ENCODE measurements around the gene AGPAT4.
"Not testable (repeated sequence)": the region's sequence is repeated elsewhere in the genome, so short reads cannot be mapped to it uniquely, and the experiment has no call there.

Gene AGPAT4

DNA sequence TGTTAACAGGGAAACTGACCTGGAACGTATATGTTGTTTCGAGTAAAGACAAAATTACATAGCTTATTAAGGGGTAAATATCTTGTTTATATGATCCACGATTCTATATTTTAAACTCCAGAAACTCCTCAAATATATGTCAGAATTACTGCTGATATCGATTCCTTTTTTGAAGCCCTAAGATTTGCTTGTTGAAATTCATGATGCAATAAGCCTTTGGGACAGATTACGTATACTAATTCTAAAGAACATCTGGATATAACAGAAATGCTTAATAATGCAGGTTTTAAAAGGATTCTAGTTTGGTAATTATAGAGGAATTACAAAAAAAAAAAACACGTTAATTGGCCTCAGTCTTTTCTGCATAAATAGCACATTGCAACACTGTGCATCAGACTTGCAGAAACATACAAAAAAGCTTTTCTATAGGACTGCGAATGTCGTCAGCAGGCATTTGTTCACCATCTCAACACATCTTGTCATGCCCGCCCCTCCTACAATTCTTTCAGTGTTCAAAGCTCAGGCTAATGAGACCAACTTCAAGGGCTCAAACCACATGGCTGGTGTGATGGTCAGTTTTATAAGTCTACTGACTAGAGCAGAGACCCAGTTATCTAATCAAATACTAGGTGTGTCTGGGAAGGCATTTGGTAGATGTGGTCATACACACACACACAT lies 74.9 kb downstream of the AGPAT4 start:
- DNase-seq: no peak

DNA sequence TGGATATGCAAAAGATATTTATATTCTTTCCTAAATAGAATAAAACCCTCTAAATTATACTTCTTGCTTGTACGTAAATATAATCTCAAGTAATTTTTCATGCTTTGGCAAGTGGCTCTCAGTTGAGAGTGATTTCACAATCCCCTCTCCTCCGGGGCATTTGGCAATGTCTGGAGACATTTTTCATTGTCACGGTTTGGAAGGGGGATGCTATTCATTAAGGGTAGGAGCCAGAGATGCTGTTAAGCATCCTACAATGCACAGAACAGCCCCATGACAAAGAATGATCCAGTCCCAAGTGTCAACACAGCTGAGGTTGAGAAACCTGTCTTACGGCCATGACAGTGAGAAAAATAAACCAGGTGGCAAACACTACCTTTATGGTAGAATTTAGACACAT lies 75.7 kb downstream of the AGPAT4 start:
- no peak for DNase-seq

DNA sequence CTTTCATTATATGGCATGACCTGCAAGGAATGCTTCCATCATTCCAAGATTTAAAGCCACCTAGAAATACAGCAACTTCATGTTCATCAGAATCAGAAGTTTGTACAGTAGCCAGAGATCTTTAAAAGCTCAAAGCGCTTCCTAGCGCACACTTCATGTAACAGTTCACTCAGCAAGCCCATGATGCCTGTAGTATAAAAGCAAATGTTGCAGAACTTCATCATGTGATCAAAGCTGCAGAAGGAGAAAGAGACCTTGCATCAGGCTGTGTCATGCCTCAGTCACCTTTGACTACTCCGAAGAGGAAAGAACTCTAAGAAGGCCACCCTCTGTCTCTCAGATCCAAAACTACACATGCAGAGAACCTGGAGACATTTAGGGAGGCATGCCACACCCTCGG lies 78.5 kb downstream of the AGPAT4 start:
- no peak for DNase-seq

DNA sequence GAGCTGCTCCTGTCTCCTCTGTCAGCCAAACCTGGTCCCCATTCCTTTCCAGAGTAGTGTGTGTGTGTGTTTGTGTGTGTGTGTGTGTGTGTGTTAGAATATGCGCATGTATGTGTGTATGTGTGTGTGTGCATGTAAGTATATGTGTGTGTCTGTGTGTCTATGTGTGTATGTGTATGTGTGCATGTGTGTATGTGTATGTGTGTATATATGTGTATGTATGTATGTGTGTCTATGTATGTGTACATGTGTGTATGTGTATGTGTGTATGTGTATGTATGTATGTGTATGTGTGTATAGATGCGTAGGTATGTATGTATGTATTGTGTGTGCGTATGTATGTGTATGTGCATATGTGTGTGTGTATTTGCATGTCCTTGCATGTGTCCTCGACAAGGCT lies 79.5 kb downstream of the AGPAT4 start:
- DNase-seq: no peak

DNA sequence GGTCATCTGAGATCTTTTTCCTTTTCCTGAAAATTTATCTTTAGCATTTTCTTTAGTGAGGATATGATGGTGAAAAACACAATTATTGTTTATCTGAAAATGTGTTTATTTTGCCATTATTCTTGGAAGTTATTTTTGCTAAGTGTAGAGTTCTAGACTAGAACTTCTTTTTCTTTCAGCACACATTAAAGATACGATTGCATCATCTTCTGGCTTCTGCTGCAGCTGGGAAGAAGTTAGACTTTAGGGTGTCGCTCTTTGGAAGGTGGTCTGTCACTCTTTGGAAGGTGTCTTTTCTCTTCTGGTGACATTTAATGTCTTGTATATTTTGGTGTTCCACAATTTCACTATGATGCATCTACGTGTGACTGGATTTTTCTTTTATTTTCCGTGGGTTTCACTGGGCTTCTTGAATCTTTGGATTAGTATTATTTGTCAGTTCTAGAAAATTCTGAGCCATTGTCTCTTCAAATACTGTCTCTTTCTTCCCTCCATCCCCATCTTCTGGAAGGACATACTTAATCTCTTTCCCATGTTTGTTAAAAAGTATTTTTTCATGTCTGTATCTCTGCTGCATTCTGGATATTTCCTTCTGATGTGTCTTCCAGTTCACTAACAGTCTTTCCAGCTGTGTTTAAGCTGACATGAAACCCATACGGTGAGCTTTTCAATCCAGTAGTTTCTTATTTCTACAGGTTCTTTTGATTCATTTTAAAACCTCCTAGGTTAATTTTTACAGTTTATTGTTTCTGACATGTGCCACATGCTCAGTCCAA lies 81.0 kb downstream of the AGPAT4 start:
- DNase-seq: no peak

DNA sequence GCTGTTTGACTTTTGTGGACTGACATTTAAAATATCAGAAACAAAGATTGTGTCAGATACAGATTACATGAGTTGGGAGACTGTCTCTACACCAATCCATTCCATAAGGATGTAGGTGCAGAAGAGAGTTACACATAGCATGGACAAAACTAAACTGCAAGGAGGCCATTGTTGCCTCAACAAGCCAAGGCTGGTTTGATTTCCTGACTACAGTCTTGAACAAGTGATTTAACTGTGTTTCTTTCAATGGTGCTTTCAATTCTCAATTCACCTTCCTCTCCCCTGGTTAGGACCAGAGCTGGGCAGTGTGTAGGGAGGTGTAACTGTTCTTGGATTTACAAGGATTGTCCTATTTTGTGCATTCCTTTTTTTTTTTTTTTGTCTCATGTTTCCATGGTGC lies 82.2 kb downstream of the AGPAT4 start:
- no peak for DNase-seq

DNA sequence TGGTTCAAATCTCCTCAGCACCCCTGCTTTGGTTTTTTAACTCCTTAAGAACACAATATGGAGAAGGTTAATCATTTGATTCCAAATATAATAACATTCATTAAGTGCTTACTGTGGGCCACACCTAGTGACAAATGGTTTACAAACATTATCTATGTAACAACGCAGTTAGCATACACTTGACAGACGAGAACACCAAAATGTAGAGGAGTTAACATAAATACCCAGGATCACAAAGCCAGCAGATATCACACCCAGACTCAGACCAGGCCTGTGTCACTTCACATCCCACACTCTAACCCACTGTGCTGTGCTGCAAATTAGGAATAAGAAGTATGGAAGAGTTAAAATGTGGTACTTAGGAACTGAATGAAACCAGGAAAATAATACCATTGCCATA lies 82.9 kb downstream of the AGPAT4 start:
- DNase-seq: no peak

DNA sequence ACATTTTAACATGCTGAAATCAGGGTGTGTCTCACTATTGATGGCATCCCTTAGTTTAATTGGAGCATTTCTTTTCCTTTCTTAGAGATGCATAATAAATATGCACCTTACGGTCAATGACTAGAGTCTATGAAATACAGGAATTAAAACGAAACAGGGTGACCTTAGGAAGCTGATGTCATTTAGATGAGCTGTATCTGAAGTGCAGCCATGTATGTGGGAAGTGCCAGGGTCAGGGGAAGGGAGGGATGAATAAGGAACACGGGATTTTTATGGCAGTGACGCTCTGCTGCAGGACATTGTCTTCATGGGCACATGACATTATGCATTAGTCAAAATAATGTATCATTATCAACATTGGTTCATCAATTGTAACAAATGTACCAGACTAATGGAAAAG lies 84.0 kb downstream of the AGPAT4 start:
- DNase-seq: no peak

DNA sequence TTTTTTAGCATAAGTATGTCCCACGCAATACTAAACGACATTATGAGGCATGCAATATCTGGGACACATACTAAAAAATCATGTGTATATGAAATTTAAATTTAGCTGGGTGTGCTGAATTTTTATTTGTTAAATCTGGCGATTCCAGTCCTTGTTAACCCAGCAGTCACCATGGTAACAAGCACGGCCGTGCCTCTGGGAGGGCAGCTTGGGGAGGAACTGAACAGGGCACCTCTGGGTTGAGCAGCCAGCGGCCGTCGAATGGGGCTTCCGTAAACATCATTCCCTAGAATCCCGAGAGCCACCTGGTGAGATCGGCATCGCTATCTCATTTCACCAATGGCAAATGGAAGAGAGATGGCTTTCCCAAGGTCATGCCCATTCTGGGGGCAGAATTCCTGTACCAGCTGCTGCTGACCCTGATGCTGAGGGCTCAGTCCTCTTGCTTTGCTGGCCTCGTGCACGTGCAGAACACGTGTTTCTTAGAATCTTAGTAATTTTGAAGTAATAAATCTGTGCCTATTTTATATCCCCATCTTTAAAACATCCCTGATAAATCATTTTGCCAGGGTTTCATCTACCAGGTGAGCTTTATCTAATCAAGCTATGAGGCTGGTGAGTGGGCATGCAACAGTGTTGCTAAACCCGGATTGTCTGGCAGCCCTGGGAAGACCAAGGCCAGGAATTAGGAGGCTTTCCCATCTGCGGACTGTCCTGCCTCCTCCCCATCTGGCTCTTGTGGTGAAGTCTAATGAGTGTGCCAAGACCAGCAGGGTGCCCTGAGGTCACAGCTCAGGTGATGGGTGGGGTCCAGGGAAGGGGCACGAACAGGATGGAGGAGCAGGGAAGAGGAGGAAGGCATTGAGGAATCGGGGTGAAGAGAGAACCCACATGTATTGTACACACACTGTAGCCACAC lies 85.1 kb downstream of the AGPAT4 start:
- no peak for DNase-seq

DNA sequence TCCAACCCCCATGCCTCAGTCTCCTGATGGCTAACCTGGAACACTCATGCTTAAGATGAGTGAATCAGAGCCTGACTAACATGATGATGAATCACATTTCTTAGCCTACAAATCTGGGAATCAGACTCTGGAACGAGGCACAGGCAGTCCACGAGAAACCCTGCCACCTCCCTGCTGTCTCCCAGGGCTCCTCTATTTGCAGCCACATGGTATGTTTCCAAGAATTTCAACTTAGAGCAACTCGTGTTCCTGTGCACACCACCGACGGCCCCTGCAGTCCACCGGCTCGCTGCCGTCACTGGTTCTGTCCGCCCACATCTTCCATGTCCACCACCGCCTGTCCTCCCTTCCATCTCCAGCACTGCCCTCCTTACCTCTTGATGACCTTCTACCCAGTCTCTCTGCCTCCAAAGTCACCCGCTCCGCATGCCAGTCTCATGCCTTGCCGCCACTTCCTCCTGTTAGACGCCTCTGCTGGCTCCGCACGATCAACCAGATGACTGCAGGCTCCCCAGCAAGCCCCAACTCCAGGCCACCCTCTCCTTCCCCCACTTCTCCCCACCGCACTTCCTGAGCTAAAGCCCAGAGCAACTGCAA lies 87.6 kb downstream of the AGPAT4 start:
- peak in 1 of 5 donors; percentile 16 for DNase-seq

DNA sequence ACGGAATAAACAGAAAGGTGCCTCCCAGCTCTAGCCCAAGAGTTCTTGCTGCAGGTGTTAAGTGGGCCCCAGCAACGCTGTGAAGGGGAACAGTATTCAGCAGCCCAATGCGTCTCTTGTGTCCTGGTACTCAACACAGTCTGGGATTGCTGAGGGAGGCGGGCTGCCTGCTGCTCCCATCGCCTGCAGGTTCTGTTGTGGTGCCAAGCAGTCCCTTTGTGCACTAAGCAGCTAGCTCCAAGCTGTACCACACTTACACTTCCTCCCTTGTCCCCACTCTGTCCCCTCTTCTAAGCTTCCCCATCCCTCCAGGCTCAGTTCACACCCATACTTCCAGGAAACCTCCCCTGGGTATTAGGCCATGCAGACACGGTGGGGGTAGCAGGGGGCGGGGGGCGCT lies 92.7 kb downstream of the AGPAT4 start:
- no peak for DNase-seq

DNA sequence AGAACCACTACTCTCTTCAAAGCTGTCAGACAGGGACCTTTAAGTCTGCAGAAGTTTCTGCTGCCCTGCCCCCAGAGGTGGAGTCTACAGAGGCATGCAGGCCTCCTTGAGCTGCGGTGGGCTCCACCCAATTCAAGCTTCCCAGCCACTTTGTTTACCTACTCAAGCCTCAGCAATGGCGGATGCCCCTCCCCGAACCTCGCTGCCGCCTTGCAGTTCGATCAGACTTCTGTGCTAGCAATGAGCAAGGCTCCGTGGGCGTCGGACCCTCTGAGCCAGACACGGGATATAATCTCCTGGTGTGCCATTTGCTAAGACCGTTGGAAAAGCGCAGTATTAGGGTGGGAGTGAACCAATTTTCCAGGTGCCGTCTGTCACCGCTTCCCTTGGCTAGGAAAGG lies 95.7 kb downstream of the AGPAT4 start:
- DNase-seq: not testable (repeated sequence)

DNA sequence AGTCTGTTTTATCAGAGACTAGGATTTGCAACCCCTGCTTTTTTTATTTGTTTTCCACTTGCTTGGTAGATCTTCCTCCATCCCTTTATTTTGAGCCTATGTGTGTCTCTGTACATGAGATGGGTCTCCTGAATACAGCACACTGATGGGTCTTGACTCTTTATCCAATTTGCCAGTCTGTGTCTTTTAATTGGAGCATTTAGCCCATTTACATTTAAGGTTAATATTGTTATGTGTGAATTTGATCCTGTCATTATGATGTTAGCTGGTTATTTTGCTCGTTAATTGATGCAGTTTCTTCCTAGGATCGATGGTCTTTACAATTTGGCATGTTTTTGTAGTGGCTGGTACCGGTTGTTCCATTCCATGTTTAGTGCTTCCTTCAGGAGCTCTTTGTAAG lies 97.4 kb downstream of the AGPAT4 start:
- not testable (repeated sequence) for DNase-seq

DNA sequence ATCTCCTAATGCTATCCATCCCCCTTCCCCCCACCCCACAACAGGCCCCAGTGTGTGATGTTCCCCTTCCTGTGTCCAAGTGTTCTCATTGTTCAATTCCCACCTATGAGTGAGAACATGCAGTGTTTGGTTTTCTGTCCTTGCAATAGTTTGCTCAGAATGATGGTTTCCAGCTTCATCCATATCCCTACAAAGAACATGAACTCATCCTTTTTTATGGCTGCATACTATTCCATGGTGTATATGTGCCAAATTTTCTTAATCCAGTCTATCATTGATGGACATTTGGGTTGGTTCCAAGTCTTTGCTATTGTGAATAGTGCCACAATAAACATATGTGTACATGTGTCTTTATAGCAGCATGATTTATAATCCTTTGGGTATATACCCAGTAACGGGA lies 101.1 kb downstream of the AGPAT4 start:
- DNase-seq: not testable (repeated sequence)

DNA sequence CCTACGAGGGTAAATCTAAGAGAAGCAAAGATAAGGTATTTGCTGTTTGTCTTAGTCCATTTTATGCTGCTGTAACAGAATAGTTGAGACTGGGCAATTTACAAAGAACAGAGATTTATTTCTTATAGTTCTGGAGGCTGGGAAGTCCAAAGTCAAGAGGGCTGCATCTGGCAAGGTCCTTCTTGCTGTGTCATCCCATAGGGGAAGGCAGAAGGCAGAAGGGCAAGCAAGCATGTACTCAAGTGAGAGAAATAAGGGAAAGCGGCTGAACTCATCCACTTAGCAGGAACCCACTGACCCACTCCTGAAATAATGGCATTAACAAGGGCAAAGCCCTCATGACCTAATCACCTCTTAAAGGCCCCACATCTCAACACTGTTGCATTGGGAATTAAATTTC lies 102.7 kb downstream of the AGPAT4 start:
- DNase-seq: no peak

DNA sequence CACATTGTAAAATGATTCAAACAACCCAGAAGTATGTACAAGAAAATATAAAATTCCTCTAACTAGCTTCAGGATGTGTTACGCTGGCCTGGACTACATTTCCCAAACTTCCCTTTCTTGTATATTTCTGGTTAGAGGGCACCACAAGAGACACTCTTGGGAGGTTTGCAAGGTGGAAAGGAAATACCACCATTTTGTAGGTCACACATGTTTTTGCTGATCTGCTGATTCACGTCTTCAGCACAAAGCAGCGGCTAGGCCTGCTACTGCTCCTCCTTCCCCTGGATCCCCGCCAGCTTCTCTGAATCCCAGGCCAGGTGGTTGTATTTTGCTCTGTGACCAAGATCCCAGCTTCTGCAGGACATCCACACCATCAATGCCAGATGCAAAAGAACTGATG lies 104.2 kb downstream of the AGPAT4 start:
- no peak for DNase-seq

DNA sequence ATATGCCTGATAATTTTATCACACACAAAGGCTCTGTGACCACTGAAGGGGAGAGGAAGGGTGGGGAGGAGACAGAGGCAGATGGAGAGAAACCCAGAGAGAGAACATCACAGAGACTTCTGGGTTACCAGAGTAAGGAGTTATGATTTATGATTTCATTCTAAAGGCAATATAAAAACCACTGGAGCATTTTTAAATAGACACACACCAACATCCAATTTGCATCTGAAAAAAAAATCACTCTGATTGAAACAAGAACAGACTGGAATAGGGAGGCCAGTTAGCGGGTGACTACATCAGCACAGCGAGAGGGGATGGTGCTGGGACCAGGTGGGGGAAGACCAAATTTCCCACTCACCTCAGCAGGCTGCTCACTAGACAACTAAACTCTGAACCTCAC lies 104.8 kb downstream of the AGPAT4 start:
- DNase-seq: no peak

DNA sequence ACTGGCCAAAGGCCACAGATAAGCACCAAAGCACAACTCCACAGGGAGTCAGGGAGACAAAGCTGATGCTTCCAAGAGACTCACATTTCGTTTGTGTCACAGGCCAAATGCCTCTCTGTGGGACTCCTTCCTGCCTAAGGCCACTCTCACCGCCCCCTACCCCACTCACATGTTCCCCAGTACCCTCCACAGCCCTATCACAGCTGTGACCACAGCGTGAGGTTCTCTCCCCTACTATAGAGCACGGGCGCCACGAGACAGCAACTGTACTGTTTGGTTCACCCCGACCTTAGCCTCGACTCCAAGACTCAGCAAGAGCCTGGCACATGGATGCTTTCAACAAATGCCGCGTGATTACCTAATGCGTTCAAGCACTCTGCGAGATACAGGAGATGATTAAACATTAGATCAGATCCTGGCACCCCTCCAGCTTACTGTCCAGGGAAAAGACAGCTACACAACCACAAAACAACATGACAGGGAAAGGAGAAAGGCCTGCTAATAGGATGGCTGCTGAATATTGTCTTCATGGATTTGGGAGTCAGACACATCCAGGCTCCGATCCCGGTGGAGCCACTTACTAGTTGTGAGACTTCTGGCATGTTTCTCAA lies 105.5 kb downstream of the AGPAT4 start:
- no peak for DNase-seq

DNA sequence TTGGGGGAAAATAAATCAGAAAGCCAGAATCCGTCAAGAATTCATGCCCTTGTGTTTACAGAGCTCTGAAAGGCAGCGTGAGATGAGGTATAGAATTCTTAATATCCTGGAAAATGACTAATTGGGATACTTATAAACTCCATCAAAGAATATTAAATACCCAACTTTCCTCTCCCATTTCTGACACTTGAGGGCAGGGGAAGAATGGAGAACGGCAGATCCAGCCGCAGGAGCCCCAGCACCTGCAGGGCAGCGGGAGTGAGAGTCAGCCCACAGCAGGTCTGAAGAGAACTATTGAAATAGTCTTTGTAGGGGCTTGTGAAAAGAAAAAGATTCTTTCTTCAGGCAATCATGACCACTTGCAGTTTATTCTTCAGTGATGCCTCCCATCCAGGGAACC lies 107.2 kb downstream of the AGPAT4 start:
- DNase-seq: no peak

DNA sequence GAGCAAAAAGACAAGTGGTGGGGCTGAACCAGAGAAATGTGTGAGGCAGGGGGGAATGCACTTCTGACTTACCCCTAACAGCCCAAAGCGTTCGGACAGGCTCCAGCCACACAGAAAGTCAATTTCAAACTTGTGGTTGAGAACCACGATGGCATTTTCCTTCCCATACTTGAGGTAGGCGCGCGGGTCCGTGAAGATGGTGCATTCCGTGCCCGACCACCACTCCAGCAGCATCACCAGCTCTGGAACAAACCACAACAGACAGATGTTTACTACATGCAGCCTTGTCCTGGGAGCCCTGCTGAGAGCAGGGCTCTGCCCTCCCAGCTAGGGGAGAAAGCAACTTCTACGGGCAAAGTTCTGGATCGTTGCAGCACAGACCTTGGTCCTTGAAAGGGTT lies 107.7 kb downstream of the AGPAT4 start:
- no peak for DNase-seq

DNA sequence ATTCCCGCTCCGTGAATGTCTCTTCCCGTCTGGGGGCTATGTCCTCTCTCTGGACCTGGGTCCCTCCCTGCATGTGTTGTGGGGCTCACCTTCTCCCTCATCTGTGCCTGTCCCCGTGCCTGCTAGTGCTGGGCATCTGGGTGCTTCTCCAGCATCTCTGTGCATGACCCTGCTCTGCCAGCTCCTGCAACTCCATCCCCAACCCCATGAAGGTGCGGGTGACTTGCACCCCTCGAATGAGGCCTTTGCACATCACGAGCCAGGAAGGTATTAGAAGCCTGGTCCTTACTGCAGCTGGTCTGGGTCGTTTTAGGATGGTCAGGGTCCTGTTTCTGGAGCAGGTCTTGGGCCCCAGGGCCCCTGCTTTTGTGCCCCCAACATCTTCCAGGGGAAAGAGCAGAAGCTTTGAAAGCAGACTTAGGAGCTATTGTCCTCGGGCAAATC lies 109.7 kb downstream of the AGPAT4 start:
- no peak for DNase-seq

DNA sequence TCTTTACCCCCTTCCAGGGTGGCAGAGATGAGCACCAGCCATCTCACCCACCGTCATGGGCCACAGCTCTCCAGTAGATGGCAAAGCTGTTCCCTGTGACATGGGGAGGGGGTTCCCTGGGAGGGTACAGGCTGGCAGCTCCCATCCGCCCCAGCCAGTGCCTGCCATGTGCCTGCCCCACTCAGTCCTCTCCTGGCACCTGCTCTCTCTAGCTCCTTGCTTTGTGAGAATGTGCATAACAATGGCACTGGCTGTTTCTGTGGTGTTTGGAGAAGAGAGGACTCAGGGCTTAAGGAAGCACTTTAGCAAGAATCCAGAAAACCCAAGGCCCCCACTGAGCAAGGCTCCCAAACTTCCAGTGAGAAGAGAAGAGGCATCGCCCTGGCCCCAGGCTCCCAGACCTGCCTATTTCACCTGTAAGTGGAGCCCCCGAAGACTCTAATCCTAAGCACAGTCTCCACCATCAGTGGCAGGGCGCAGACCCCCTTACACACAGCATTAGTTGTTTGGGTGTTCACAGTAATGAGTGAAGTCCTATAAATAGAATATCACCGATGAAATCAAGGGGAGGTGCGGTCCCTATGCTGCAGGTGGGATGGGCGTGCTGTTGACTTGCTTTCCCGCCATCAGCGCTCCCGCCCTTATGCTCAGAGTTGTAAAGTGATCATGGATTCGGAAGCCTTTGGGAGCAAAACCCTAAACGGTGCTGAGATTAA lies 110.2 kb downstream of the AGPAT4 start:
- no peak for DNase-seq
